SK-N-SH (cell line): ENCODE results near the gene COL5A1. TPM values are rescaled to one million over a fixed set of nuclear protein-coding genes. Genes with fewer than 3 reads are reported as not detected.

Source experiments
- CTCF ChIA-PET: fragments of 300-600, 350-600 bp; formaldehyde crosslinking; extraction: SDS; loops from one replicate; lab custom pipeline; 2021; lab: Yijun Ruan, JAX
- POLR2A ChIA-PET: fragments of 350-600 bp; sonication (Branson Sonifier 250); formaldehyde crosslinking; extraction: SDS; loops from one replicate; lab custom pipeline; 2020; ENCODE audit warnings: antibody characterized with exemption, inconsistent platforms; lab: Yijun Ruan, JAX
- DNase-seq: peaks from one replicate; pipeline ENCODE4 v3.0.0; 2012
- H2AFZ ChIP-seq: fragments of 200-600 bp; sonication (generic); 2 replicates; pipeline ENCODE4 v1.8.1; 2016; ENCODE audit warnings: antibody characterized with exemption, mild to moderate bottlenecking, low read depth
- H3F3A ChIP-seq: fragments of 200-600 bp; sonication (generic); replicated peaks from 2 replicates; pipeline ENCODE3; 2016; ENCODE audit warnings: antibody characterized with exemption, mild to moderate bottlenecking; ENCODE audit not compliant: insufficient read depth
- H3K27ac ChIP-seq, 2 experiments: fragments of 200-500 bp in 1 of 2; fragments of 200-600 bp in 1 of 2; sonication (Bioruptor generic) in 1 of 2; sonication (generic), shearing (Covaris generic) in 1 of 2; 2 replicates each; pipeline versions ENCODE4 v1.5.1 to v1.6.1; 2014 to 2016; ENCODE audit warnings: low read depth in 2 of 2, inconsistent platforms in 1 of 2, low read length in 1 of 2, mild to moderate bottlenecking in 1 of 2, mixed read lengths in 1 of 2
- H3K27me3 ChIP-seq: fragments of 200-600 bp; sonication (generic), shearing (Covaris generic); 2 replicates; pipeline ENCODE4 v1.6.1; 2016; ENCODE audit warnings: mixed run types; ENCODE audit not compliant: insufficient read depth
- H3K36me3 ChIP-seq, 2 experiments: fragments of 200-500 bp in 1 of 2; fragments of 200-600 bp in 1 of 2; sonication (Bioruptor generic) in 1 of 2; sonication (generic) in 1 of 2; replicated peaks in 1 of 2; 2 replicates each; pipeline versions ENCODE3 to v1.5.1; 2014 to 2016; ENCODE audit warnings: low read length in 1 of 2, mild to moderate bottlenecking in 1 of 2; ENCODE audit not compliant: insufficient read depth in 2 of 2, control insufficient read depth in 1 of 2
- H3K4me1 ChIP-seq, 2 experiments: fragments of 200-500 bp in 1 of 2; fragments of 200-600 bp in 1 of 2; sonication (Bioruptor generic) in 1 of 2; sonication (generic), shearing (Covaris generic) in 1 of 2; 2 replicates each; pipeline versions ENCODE4 v1.5.1 to v1.6.1; 2014 to 2016; ENCODE audit warnings: low read depth in 1 of 2, low read length in 1 of 2, mixed run types in 1 of 2; ENCODE audit not compliant: insufficient read depth in 2 of 2, control insufficient read depth in 1 of 2
- H3K4me2 ChIP-seq: fragments of 200-600 bp; sonication (generic), shearing (Covaris generic); 2 replicates; pipeline ENCODE4 v1.6.1; 2017; ENCODE audit warnings: mixed run types
- H3K4me3 ChIP-seq, 2 experiments: fragments of 200-500 bp in 1 of 2; fragments of 200-600 bp in 1 of 2; sonication (Bioruptor generic) in 1 of 2; sonication (generic), shearing (Covaris generic) in 1 of 2; 2 replicates each; pipeline versions ENCODE4 v1.5.1 to v1.8.1; 2014 to 2016; ENCODE audit warnings: low read depth in 2 of 2, inconsistent platforms in 1 of 2, low read length in 1 of 2, mild to moderate bottlenecking in 1 of 2, mixed read lengths in 1 of 2, moderate library complexity in 1 of 2
- H3K79me2 ChIP-seq: fragments of 200-600 bp; sonication (generic); 2 replicates; pipeline ENCODE4 v1.8.1; 2017; ENCODE audit warnings: mild to moderate bottlenecking; ENCODE audit not compliant: insufficient read depth
- H3K9ac ChIP-seq: fragments of 200-600 bp; sonication (generic); 2 replicates; pipeline ENCODE4 v1.6.1; 2017; ENCODE audit warnings: mixed run types
- H3K9me2 ChIP-seq: fragments of 200-600 bp; sonication (generic); 2 replicates; pipeline ENCODE4 v1.6.1; 2017; ENCODE audit warnings: mixed run types
- H3K9me3 ChIP-seq: fragments of 200-600 bp; sonication (generic); 2 replicates; pipeline ENCODE4 v1.6.1; 2017; ENCODE audit warnings: mixed run types, mild to moderate bottlenecking, moderate library complexity
- H4K20me1 ChIP-seq: fragments of 200-600 bp; sonication (generic); 2 replicates; pipeline ENCODE4 v1.6.1; 2017; ENCODE audit warnings: mild to moderate bottlenecking, mixed run types; ENCODE audit not compliant: insufficient read depth
- CHD2 ChIP-seq: fragments of 150-350 bp; IDR thresholded peaks from 2 replicates; pipeline ENCODE4 v1.6.1; 2018; ENCODE audit warnings: low read length; ENCODE audit not compliant: partially characterized antibody
- ELF1 ChIP-seq: IDR thresholded peaks from 2 replicates; pipeline ENCODE4 v1.4.0; 2012
- EP300 ChIP-seq, 2 experiments: IDR thresholded peaks; 2 replicates each; pipeline versions ENCODE4 v1.4.0 to v1.6.1; 2012; ENCODE audit warnings: borderline replicate concordance in 1 of 2, low read depth in 1 of 2, low read length in 1 of 2
- FOSL2 ChIP-seq: IDR thresholded peaks from 2 replicates; pipeline ENCODE4 v1.4.0; 2012; ENCODE audit warnings: low read depth, mild to moderate bottlenecking, moderate library complexity, borderline replicate concordance
- FOXJ3 ChIP-seq: sonication (generic); formaldehyde crosslinking; IDR thresholded peaks from 2 replicates; pipeline ENCODE4 v1.5.1; 2020; ENCODE audit warnings: mild to moderate bottlenecking, missing genetic modification reagents
- IRF3 ChIP-seq: fragments of 150-350 bp; IDR thresholded peaks from 2 replicates; pipeline ENCODE4 v1.6.1; 2016; ENCODE audit warnings: mild to moderate bottlenecking, low read depth, low read length
- MAX ChIP-seq: IDR thresholded peaks from 2 replicates; pipeline ENCODE4 v1.4.0; 2012; ENCODE audit warnings: low read depth
- NFIC ChIP-seq: IDR thresholded peaks from 2 replicates; pipeline ENCODE4 v1.4.0; 2012; ENCODE audit warnings: borderline replicate concordance
- PBX3 ChIP-seq: IDR thresholded peaks from 2 replicates; pipeline ENCODE4; 2012
- RXRA ChIP-seq: IDR thresholded peaks from 2 replicates; pipeline ENCODE4 v1.4.0; 2012; ENCODE audit warnings: low read depth, mild to moderate bottlenecking, borderline replicate concordance
- SIN3A ChIP-seq: IDR thresholded peaks from 2 replicates; pipeline ENCODE4 v1.6.1; 2012; ENCODE audit warnings: low read depth, mild to moderate bottlenecking, low read length, moderate library complexity, borderline replicate concordance
- SMC3 ChIP-seq: IDR thresholded peaks from 2 replicates; pipeline ENCODE4 v1.6.1; 2012; ENCODE audit warnings: low read depth, low read length, improper control_type of control experiment
- TCF12 ChIP-seq: IDR thresholded peaks from 2 replicates; pipeline ENCODE4 v1.4.0; 2012
- USF2 ChIP-seq: fragments of 150-350 bp; IDR thresholded peaks from 2 replicates; pipeline ENCODE4 v1.6.1; 2017; ENCODE audit warnings: antibody characterized with exemption, low read length, low read depth, borderline replicate concordance
- WGBS: methylation state at CpG from one replicate; pipeline ENCODE4 v1.1.6; 2017; ENCODE audit warnings: low lambda C conversion rate; 5-methylcytosine and 5-hydroxymethylcytosine counted together
- polyA plus RNA-seq, 3 experiments: library from polyadenylated mRNA; depleted of rRNA; stranded (reverse); fragments of >200 nt; gene quantifications; 2 replicates each; pipeline ENCODE4 v1.2.3, GENCODE V29; 2012
- TF ChIP-seq, protein P1 (sequence below): IDR thresholded peaks from 2 replicates; pipeline ENCODE4 v1.4.0; 2012; ENCODE audit warnings: low read depth, borderline replicate concordance
- TF ChIP-seq, protein P2 (sequence below): fragments of 200-600 bp; sonication (generic); IDR thresholded peaks from 2 replicates; pipeline ENCODE4 v1.6.1; 2017; ENCODE audit warnings: antibody characterized with exemption, mild to moderate bottlenecking, moderate library complexity

COL5A1 gene
- polyA plus RNA-seq, 1 of the 3 experiments (the other 2 are of a cell fraction) = 73.8 TPM

DNA sequence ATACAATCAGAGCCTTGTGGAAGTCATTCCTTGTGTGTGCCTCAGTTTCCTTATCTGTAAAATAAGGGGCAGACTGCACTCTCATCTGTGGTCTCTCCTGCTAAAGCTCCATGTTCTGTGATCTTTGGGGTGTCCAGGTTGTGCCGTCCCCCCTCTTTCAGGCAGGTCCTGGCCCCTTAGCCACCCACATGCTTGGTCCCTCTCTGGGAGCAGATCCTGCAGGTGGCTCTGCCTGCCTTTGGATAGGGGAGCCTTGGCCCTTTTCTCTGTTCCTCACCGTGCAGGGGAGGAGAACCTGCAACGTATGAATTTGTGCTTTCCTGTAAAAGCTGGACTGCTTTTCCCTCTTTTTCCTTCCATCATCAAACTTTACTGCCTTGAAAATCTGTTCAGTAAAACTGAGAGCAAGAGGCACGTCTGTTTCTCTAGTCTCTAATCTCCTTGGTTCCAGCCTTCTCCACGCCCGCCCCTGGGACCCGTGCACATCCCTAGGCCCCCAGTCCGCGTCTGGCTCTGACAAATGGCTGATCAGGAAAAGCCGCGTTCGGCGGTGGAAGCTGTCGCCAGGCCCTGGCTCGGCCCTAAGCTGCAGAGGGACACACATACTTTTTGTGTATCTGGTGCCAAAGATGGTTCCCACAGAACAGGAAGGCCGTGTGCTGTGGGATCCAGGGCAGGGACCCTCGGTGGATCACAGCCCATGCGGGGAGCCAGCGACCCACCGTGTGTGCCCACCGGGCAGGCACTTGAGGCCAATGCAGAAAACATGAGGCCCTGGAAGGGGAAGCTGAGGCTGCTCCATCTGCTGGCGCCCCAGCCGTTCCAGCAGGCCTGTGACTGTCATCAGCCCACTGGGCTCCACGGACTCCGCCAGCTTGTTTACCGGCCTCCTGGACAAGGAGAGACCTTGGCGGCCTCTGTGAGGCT, 43.4 kb upstream of the COL5A1 start:
- Histone ChIP-seq H3K27ac (no peak overlapping the region), H2AFZ (no peak overlapping the region), H3K79me2 (no peaks in the 10 kb centered on the region), H3K36me3 (no peaks in the 10 kb centered on the region), H3K9ac (no peak overlapping the region), H3F3A (peaks cover 33% of the 10 kb centered on the region), H4K20me1 (no peaks in the 10 kb centered on the region), H3K27me3 (no peaks in the 10 kb centered on the region), H3K4me2 (no peak overlapping the region), H3K4me1 (0 out of 4 replicates have a peak, but pooled peaks cover 0 to 4% of the 10 kb centered on the region in 2 experiments), H3K9me2 (no peaks in the 10 kb centered on the region), H3K4me3 (no peak overlapping the region), H3K9me3 (no peaks in the 10 kb centered on the region)
- ChIA-PET POLR2A (no interaction called here), CTCF (interaction anchor here (0.5 to 1.2 kb wide), 2 partner anchors 18 to 20 kb away, joined by 3 to 4 read pairs; no protein-coding TSS in a partner anchor)
- 93% methylated on average over 17 of the region's 27 CpGs for WGBS
- DNase-seq = peak; percentile 37
- TF ChIP-seq FOXJ3 = no peak
- no peak for TF ChIP-seq PBX3
- TF ChIP-seq MAX = no peak
- no peak for TF ChIP-seq TCF12
- no peak for TF ChIP-seq ELF1
- no peak for TF ChIP-seq EP300 (IDR thresholded peaks at IDR 0.05; ENCODE audit: borderline replicate concordance in 1 of 2, low read depth in 1 of 2, low read length in 1 of 2)
- TF ChIP-seq, protein P1, sequence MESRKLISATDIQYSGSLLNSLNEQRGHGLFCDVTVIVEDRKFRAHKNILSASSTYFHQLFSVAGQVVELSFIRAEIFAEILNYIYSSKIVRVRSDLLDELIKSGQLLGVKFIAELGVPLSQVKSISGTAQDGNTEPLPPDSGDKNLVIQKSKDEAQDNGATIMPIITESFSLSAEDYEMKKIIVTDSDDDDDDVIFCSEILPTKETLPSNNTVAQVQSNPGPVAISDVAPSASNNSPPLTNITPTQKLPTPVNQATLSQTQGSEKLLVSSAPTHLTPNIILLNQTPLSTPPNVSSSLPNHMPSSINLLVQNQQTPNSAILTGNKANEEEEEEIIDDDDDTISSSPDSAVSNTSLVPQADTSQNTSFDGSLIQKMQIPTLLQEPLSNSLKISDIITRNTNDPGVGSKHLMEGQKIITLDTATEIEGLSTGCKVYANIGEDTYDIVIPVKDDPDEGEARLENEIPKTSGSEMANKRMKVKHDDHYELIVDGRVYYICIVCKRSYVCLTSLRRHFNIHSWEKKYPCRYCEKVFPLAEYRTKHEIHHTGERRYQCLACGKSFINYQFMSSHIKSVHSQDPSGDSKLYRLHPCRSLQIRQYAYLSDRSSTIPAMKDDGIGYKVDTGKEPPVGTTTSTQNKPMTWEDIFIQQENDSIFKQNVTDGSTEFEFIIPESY = no peak
- no peak for TF ChIP-seq SMC3
- TF ChIP-seq IRF3 = no peak
- no peak for TF ChIP-seq USF2
- no peak for TF ChIP-seq CHD2
- TF ChIP-seq NFIC = no peak
- no peak for TF ChIP-seq RXRA
- TF ChIP-seq, protein P2, sequence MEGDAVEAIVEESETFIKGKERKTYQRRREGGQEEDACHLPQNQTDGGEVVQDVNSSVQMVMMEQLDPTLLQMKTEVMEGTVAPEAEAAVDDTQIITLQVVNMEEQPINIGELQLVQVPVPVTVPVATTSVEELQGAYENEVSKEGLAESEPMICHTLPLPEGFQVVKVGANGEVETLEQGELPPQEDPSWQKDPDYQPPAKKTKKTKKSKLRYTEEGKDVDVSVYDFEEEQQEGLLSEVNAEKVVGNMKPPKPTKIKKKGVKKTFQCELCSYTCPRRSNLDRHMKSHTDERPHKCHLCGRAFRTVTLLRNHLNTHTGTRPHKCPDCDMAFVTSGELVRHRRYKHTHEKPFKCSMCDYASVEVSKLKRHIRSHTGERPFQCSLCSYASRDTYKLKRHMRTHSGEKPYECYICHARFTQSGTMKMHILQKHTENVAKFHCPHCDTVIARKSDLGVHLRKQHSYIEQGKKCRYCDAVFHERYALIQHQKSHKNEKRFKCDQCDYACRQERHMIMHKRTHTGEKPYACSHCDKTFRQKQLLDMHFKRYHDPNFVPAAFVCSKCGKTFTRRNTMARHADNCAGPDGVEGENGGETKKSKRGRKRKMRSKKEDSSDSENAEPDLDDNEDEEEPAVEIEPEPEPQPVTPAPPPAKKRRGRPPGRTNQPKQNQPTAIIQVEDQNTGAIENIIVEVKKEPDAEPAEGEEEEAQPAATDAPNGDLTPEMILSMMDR = no peak
- TF ChIP-seq FOSL2 = no peak
- TF ChIP-seq SIN3A = no peak
